ENCODE data around the gene ZBTB4.

Gene ZBTB4

GRCh38 chr17:7491583-7491982 is 12.2 kb upstream of the ZBTB4 start:
- TF ChIP-seq, protein P1, sequence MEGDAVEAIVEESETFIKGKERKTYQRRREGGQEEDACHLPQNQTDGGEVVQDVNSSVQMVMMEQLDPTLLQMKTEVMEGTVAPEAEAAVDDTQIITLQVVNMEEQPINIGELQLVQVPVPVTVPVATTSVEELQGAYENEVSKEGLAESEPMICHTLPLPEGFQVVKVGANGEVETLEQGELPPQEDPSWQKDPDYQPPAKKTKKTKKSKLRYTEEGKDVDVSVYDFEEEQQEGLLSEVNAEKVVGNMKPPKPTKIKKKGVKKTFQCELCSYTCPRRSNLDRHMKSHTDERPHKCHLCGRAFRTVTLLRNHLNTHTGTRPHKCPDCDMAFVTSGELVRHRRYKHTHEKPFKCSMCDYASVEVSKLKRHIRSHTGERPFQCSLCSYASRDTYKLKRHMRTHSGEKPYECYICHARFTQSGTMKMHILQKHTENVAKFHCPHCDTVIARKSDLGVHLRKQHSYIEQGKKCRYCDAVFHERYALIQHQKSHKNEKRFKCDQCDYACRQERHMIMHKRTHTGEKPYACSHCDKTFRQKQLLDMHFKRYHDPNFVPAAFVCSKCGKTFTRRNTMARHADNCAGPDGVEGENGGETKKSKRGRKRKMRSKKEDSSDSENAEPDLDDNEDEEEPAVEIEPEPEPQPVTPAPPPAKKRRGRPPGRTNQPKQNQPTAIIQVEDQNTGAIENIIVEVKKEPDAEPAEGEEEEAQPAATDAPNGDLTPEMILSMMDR (IDR thresholded peaks at IDR 0.05; ENCODE audit: insufficient read depth, low read length, poor library complexity, severe bottlenecking), result no peak
- TF ChIP-seq EZH2phosphoT487 (conservative IDR thresholded peaks at IDR 0.05; ENCODE audit: low read length), result no peak
- Histone ChIP-seq H3K27me3 (ENCODE audit: low read length) (no peaks in the 10 kb centered on the region), H3K4me2 (ENCODE audit: low read depth, low read length, poor library complexity, severe bottlenecking) (no peak overlapping the region), H3K9ac (ENCODE audit: low read length) (no peak overlapping the region), H3K4me3 (ENCODE audit: insufficient read depth, low read length, poor library complexity, severe bottlenecking) (no peak overlapping the region), H3K9me3 (ENCODE audit: insufficient read depth, low read length) (no peaks in the 10 kb centered on the region), H3K27ac (ENCODE audit: low read depth, low read length) (no peak overlapping the region), H2AFZ (ENCODE audit: low read depth, low read length, severe bottlenecking) (no peak overlapping the region), H3K9me2 (replicated peaks; ENCODE audit: insufficient read depth, low read length) (no peaks in the 10 kb centered on the region), H3F3A (ENCODE audit: insufficient read depth) (peaks cover 1% of the 10 kb centered on the region; the same call in 1 of the 2 replicates), H4K20me1 (ENCODE audit: low read depth, low read length) (0 out of 2 replicates have a peak, but pooled peaks cover 3% of the 10 kb centered on the region), H3K79me2 (ENCODE audit: insufficient read depth, low read length) (peaks cover 94% of the 10 kb centered on the region), H3K36me3 (ENCODE audit: low read length) (no peaks in the 10 kb centered on the region)

- H3K79me2 ChIP-seq (ENCODE audit: insufficient read depth, low read length), result peaks cover 95% of the 10 kb centered on the region
- no peaks in the 10 kb centered on the region for H3K9me2 ChIP-seq (replicated peaks; ENCODE audit: insufficient read depth, low read length)
- H2AFZ ChIP-seq (ENCODE audit: low read depth, low read length, severe bottlenecking), result no peak overlapping the region
- no peak overlapping the region for H3K9ac ChIP-seq (ENCODE audit: low read length)
- no peaks in the 10 kb centered on the region for H4K20me1 ChIP-seq (ENCODE audit: low read depth, low read length)
- no peak overlapping the region for H3K4me3 ChIP-seq (ENCODE audit: insufficient read depth, low read length, poor library complexity, severe bottlenecking)
- H3F3A ChIP-seq (ENCODE audit: insufficient read depth), result peaks cover 7% of the 10 kb centered on the region; the same call in 1 of the 2 replicates
- TF ChIP-seq, protein P1 (IDR thresholded peaks at IDR 0.05; ENCODE audit: insufficient read depth, low read length, poor library complexity, severe bottlenecking), result no peak
- TF ChIP-seq EZH2phosphoT487 (conservative IDR thresholded peaks at IDR 0.05; ENCODE audit: low read length), result no peak
- H3K36me3 ChIP-seq (ENCODE audit: low read length), result no peaks in the 10 kb centered on the region
- H3K27ac ChIP-seq (ENCODE audit: low read depth, low read length), result no peak overlapping the region
- no peaks in the 10 kb centered on the region for H3K27me3 ChIP-seq (ENCODE audit: low read length)
- H3K4me2 ChIP-seq (ENCODE audit: low read depth, low read length, poor library complexity, severe bottlenecking), result no peak overlapping the region
- no peaks in the 10 kb centered on the region for H3K9me3 ChIP-seq (ENCODE audit: insufficient read depth, low read length)
Observed at GRCh38 chr17:7490144-7490543, 10.7 kb upstream of the ZBTB4 start.

DNA sequence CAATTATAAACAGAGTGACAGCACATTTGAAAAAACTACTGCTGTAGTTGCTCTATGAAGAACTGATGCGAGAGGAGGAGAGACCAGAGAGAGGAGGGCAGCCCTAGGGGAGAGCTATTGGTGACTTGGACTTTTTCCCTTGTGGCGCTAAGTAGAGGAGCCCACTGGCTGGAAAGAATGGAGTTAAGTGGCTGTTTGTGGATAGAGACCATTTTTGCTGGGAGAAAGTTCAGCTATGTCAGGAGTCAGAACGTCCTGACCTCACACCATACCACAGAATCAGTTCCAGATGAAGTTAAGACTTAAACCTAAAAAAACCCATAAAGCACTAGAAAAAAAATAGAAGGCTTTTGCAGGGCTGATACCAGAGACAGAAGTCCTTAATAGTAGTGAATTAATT is 6.8 kb upstream of the ZBTB4 start:
- Histone ChIP-seq H3K9me3 (ENCODE audit: insufficient read depth, low read length) (no peaks in the 10 kb centered on the region), H3K27me3 (ENCODE audit: low read length) (no peaks in the 10 kb centered on the region), H3F3A (ENCODE audit: insufficient read depth) (peaks cover 11% of the 10 kb centered on the region; the same call in 1 of the 2 replicates), H3K27ac (ENCODE audit: low read depth, low read length) (peak overlapping the region; percentile 30), H3K36me3 (ENCODE audit: low read length) (no peaks in the 10 kb centered on the region), H3K9me2 (replicated peaks; ENCODE audit: insufficient read depth, low read length) (no peaks in the 10 kb centered on the region), H3K4me2 (ENCODE audit: low read depth, low read length, poor library complexity, severe bottlenecking) (peak overlapping the region; percentile 73), H4K20me1 (ENCODE audit: low read depth, low read length) (no peaks in the 10 kb centered on the region), H3K9ac (ENCODE audit: low read length) (peak overlapping the region; percentile 81), H2AFZ (ENCODE audit: low read depth, low read length, severe bottlenecking) (no peak overlapping the region), H3K4me3 (ENCODE audit: insufficient read depth, low read length, poor library complexity, severe bottlenecking) (peak overlapping the region; percentile 66), H3K79me2 (ENCODE audit: insufficient read depth, low read length) (peaks cover 59% of the 10 kb centered on the region)
- TF ChIP-seq, protein P1 (IDR thresholded peaks at IDR 0.05; ENCODE audit: insufficient read depth, low read length, poor library complexity, severe bottlenecking), result no peak
- no peak for TF ChIP-seq EZH2phosphoT487 (conservative IDR thresholded peaks at IDR 0.05; ENCODE audit: low read length)

Measured in SU-DHL-6 (cell line).